ENCODE measurements around the gene C9orf40.

C9orf40 gene

DNA sequence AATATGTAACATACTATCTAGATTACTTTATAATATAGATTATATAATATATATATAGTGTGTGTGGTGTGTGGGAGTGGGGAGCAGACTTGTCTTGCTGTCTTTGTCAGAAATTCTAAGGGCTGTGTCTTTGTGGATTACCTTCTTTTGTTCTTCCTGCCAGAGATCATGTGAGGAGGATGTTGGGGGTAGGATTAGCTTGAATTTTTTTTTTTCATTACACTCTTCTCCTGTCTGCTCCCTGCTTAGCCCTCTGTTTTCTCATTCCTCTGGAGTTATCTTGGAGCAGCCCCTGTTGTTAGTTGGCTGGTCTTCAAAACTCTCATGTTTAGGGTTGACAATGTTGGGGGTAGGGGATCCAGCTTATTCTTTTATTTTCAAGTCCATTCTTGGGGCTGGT, 21.0 kb upstream of the C9orf40 start:
- no peak for TF ChIP-seq SPI1 (IDR thresholded peaks at IDR 0.05; ENCODE audit: low read depth, low read length)
- no peak for TF ChIP-seq POU2F2 (IDR thresholded peaks at IDR 0.05; ENCODE audit: low read depth, low read length)
- TF ChIP-seq TAF1 (IDR thresholded peaks at IDR 0.05; ENCODE audit: low read depth, low read length) = no peak
- no peak for TF ChIP-seq POLR2AphosphoS5 (IDR thresholded peaks at IDR 0.05; ENCODE audit: low read depth, low read length)
- TF ChIP-seq PAX5 (IDR thresholded peaks at IDR 0.05; ENCODE audit: insufficient read depth, low read length, severe bottlenecking) = no peak
- no peak for TF ChIP-seq POLR2A (IDR thresholded peaks at IDR 0.05; ENCODE audit: low read depth, low read length)
- FAIRE-seq = no peak

GRCh38 chr9:74963056-74963455, 10.3 kb upstream of the C9orf40 start:
- peak; percentile 47 for FAIRE-seq
- DNase-seq (ENCODE audit: insufficient read length, low spot score) = no peak
- no peak for TF ChIP-seq POLR2A (IDR thresholded peaks at IDR 0.05; ENCODE audit: low read depth, low read length)
- TF ChIP-seq POLR2AphosphoS5 (IDR thresholded peaks at IDR 0.05; ENCODE audit: low read depth, low read length) = no peak
- no peak for TF ChIP-seq PAX5 (IDR thresholded peaks at IDR 0.05; ENCODE audit: insufficient read depth, low read length, severe bottlenecking)
- TF ChIP-seq SPI1 (IDR thresholded peaks at IDR 0.05; ENCODE audit: low read depth, low read length) = no peak

More for the DNA sequence above, 21.0 kb upstream of the C9orf40 start:
- DNase-seq (ENCODE audit: insufficient read length, low spot score) = no peak

GRCh38 chr9:74961496-74961895, 8.8 kb upstream of the C9orf40 start:
- FAIRE-seq (no peak), DNase-seq (ENCODE audit: insufficient read length, low spot score) (no peak)
- no peak for TF ChIP-seq POU2F2 (IDR thresholded peaks at IDR 0.05; ENCODE audit: low read depth, low read length)
- no peak for TF ChIP-seq SPI1 (IDR thresholded peaks at IDR 0.05; ENCODE audit: low read depth, low read length)
- no peak for TF ChIP-seq POLR2AphosphoS5 (IDR thresholded peaks at IDR 0.05; ENCODE audit: low read depth, low read length)
- TF ChIP-seq TAF1 (IDR thresholded peaks at IDR 0.05; ENCODE audit: low read depth, low read length) = no peak
- TF ChIP-seq POLR2A (IDR thresholded peaks at IDR 0.05; ENCODE audit: low read depth, low read length) = no peak

DNA sequence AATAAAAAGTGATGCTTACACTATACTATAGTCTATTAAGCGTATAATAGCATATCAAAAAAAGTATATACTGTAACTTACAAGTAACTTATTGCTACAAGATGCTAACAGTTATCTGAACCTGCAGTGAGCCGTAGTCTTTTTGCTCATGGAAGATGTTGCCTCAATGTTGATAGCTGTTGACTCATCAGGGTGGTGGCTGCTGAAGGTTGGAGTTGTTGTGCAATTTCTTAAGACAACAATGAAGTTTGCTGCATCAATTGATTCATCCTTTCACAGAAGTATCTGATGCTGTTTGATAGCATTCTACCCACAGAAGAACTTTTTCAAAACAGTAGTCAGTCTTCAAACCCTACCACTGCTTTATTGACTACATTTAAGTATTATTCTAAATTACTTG, 7.8 kb upstream of the C9orf40 start:
- no peak for FAIRE-seq
- TF ChIP-seq POU2F2 (IDR thresholded peaks at IDR 0.05; ENCODE audit: low read depth, low read length) = no peak
- TF ChIP-seq PAX5 (IDR thresholded peaks at IDR 0.05; ENCODE audit: insufficient read depth, low read length, severe bottlenecking) = no peak
- TF ChIP-seq POLR2A (IDR thresholded peaks at IDR 0.05; ENCODE audit: low read depth, low read length) = no peak
- no peak for TF ChIP-seq SPI1 (IDR thresholded peaks at IDR 0.05; ENCODE audit: low read depth, low read length)
- TF ChIP-seq TAF1 (IDR thresholded peaks at IDR 0.05; ENCODE audit: low read depth, low read length) = no peak
- no peak for TF ChIP-seq POLR2AphosphoS5 (IDR thresholded peaks at IDR 0.05; ENCODE audit: low read depth, low read length)
- no peak for DNase-seq (ENCODE audit: insufficient read length, low spot score)

GRCh38 chr9:74958587-74958986, 5.9 kb upstream of the C9orf40 start:
- FAIRE-seq (no peak), DNase-seq (ENCODE audit: insufficient read length, low spot score) (no peak)
- no peak for TF ChIP-seq POU2F2 (IDR thresholded peaks at IDR 0.05; ENCODE audit: low read depth, low read length)
- TF ChIP-seq PAX5 (IDR thresholded peaks at IDR 0.05; ENCODE audit: insufficient read depth, low read length, severe bottlenecking) = no peak
- no peak for TF ChIP-seq SPI1 (IDR thresholded peaks at IDR 0.05; ENCODE audit: low read depth, low read length)
- TF ChIP-seq TAF1 (IDR thresholded peaks at IDR 0.05; ENCODE audit: low read depth, low read length) = no peak
- no peak for TF ChIP-seq POLR2A (IDR thresholded peaks at IDR 0.05; ENCODE audit: low read depth, low read length)
- TF ChIP-seq POLR2AphosphoS5 (IDR thresholded peaks at IDR 0.05; ENCODE audit: low read depth, low read length) = no peak

- no peak for TF ChIP-seq POU2F2 (IDR thresholded peaks at IDR 0.05; ENCODE audit: low read depth, low read length)
- FAIRE-seq = no peak
- DNase-seq (ENCODE audit: insufficient read length, low spot score) = no peak
These were observed 581 bp upstream of the C9orf40 start for GRCh38 chr9:74953235-74953751.

DNA sequence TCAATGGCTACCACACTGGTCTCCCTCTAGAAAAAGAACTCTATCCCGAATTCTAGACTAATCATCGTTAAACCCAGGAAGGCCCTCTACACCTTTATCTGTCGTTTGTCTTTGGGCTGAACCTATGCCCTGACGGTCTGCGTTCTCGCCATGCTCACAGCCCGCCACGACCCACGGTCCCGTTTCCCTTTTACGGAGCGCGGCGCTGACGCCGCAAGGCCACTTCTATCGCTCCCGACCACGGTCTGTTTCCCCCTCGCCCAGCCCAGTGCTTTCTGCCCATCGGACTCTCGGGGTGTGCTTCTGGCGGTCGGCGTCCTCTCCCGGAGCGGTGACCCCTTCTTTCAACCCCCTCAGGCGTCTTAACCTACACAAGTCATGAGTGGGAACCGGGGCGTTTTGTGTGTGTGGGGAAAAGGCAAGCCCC, 974 bp downstream of the C9orf40 start:
- DNase-seq (ENCODE audit: insufficient read length, low spot score) = no peak
- TF ChIP-seq POLR2AphosphoS5 (IDR thresholded peaks at IDR 0.05; ENCODE audit: low read depth, low read length) = peak; percentile 63
- no peak for TF ChIP-seq PAX5 (IDR thresholded peaks at IDR 0.05; ENCODE audit: insufficient read depth, low read length, severe bottlenecking)
- TF ChIP-seq SPI1 (IDR thresholded peaks at IDR 0.05; ENCODE audit: low read depth, low read length) = 0 out of 2 replicates have a peak, but pooled peaks have one; percentile 37
- peak; percentile 88 for FAIRE-seq

GRCh38 chr9:74951107-74951720, 1.5 kb downstream of the C9orf40 start:
- DNase-seq (ENCODE audit: insufficient read length, low spot score) = no peak
- no peak for TF ChIP-seq PAX5 (IDR thresholded peaks at IDR 0.05; ENCODE audit: insufficient read depth, low read length, severe bottlenecking)
- no peak for TF ChIP-seq SPI1 (IDR thresholded peaks at IDR 0.05; ENCODE audit: low read depth, low read length)
- TF ChIP-seq POU2F2 (IDR thresholded peaks at IDR 0.05; ENCODE audit: low read depth, low read length) = no peak
- no peak for TF ChIP-seq POLR2A (IDR thresholded peaks at IDR 0.05; ENCODE audit: low read depth, low read length)
- no peak for TF ChIP-seq TAF1 (IDR thresholded peaks at IDR 0.05; ENCODE audit: low read depth, low read length)
- TF ChIP-seq POLR2AphosphoS5 (IDR thresholded peaks at IDR 0.05; ENCODE audit: low read depth, low read length) = no peak
- peak; percentile 59 for FAIRE-seq

DNA sequence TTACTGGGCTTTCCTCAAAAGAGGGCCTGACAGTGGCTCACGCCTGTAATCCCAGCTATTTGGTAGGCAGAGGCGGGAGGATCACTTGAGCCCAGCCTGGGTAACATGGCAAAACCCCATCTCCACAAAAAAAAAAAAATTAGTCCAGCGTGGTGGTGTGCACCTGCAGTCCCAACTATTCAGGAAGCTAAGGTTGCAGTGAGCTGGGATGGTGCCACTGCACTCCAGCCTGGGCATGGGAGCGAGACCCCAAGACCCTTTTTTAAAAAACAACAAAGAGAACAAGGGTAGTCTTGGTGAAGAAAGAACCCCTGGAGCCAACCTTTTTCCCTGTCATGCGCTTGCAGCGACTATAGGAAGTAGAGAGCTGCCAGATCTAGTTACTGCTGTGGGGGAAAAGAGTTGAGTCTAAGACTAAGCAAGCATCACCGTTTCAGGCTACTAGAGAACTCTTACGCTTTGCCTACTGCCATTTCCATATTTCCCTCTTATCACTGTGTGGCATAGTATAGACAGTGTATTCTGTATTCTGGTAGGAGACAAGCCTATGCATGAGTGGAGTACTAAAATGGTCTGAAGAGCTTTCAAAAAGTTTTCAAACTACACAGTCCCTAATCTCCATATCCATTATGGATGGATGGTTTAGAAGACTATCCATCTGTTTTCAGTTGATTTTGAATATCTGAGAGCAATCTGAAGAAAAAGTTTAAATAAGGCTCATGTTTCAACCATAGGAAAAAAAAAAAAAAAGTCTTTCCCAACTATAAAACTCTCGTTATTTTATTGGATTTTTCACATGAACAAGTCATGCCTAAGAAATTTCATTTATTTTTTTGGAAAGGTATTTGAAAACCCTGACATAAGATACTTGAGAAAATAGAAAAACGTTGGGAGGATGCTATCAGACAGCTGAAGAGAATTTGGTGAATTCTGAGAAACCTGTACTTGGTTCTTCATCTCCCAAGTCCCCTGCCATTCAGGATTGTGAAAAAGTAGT, 2.6 kb downstream of the C9orf40 start:
- DNase-seq (ENCODE audit: insufficient read length, low spot score) = no peak
- no peak for FAIRE-seq
- TF ChIP-seq POLR2AphosphoS5 (IDR thresholded peaks at IDR 0.05; ENCODE audit: low read depth, low read length) (no peak), POU2F2 (IDR thresholded peaks at IDR 0.05; ENCODE audit: low read depth, low read length) (no peak), POLR2A (IDR thresholded peaks at IDR 0.05; ENCODE audit: low read depth, low read length) (no peak), PAX5 (IDR thresholded peaks at IDR 0.05; ENCODE audit: insufficient read depth, low read length, severe bottlenecking) (no peak), TAF1 (IDR thresholded peaks at IDR 0.05; ENCODE audit: low read depth, low read length) (no peak), SPI1 (IDR thresholded peaks at IDR 0.05; ENCODE audit: low read depth, low read length) (no peak)

All from GM12891 (cell line).